ENCODE results near the gene FGF21. TPM values are rescaled to one million over a fixed set of nuclear protein-coding genes. Genes with fewer than 3 reads are reported as not detected.

The FGF21 gene
- total RNA-seq, 1 donor from 2014 or later: not detected

DNA sequence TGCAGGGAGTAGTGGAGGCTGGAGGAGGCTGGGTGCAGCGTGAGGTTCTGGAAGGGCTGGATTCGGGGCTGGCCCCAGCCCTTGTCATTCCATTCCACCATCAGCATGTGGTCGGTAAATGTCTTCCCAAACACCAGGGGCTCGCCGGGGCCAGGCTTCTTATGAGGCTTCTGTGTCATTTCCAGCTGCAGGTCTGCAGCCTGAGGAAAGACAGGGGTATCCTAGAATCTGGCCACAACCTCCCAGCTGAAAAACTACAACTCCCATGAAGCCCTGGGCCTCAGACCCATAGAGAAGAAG, 51.1 kb downstream of the FGF21 start:
- H3K4me3 Mint-ChIP-seq (ENCODE audit: low read depth): peak overlapping the region; percentile 58
- TF ChIP-seq, protein P1, sequence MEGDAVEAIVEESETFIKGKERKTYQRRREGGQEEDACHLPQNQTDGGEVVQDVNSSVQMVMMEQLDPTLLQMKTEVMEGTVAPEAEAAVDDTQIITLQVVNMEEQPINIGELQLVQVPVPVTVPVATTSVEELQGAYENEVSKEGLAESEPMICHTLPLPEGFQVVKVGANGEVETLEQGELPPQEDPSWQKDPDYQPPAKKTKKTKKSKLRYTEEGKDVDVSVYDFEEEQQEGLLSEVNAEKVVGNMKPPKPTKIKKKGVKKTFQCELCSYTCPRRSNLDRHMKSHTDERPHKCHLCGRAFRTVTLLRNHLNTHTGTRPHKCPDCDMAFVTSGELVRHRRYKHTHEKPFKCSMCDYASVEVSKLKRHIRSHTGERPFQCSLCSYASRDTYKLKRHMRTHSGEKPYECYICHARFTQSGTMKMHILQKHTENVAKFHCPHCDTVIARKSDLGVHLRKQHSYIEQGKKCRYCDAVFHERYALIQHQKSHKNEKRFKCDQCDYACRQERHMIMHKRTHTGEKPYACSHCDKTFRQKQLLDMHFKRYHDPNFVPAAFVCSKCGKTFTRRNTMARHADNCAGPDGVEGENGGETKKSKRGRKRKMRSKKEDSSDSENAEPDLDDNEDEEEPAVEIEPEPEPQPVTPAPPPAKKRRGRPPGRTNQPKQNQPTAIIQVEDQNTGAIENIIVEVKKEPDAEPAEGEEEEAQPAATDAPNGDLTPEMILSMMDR (IDR thresholded peaks at IDR 0.05; ENCODE audit: unreplicated experiment): no peak

GRCh38 chr19:48806818-48807589, 51.7 kb downstream of the FGF21 start:
- Mint-ChIP-seq H3K36me3 (ENCODE audit: insufficient read depth) (no peaks in the 10 kb centered on the region), H3K4me1 (ENCODE audit: low read depth) (peaks cover 31% of the 10 kb centered on the region), H3K27me3 (no peaks in the 10 kb centered on the region), H3K9me3 (ENCODE audit: low read depth) (no peaks in the 10 kb centered on the region), H3K27ac (peak overlapping the region; percentile 97), H3K4me3 (ENCODE audit: low read depth) (peak overlapping the region; percentile 58)
- peak; percentile 52 for DNase-seq (ENCODE audit: low spot score, unreplicated experiment)
- TF ChIP-seq, protein P1 (IDR thresholded peaks at IDR 0.05; ENCODE audit: unreplicated experiment): no peak

More for the DNA sequence above, 51.1 kb downstream of the FGF21 start:
- DNase-seq (ENCODE audit: low spot score, unreplicated experiment): no peak
- Mint-ChIP-seq H3K36me3 (ENCODE audit: insufficient read depth) (no peaks in the 10 kb centered on the region), H3K27me3 (no peaks in the 10 kb centered on the region), H3K4me1 (ENCODE audit: low read depth) (peaks cover 31% of the 10 kb centered on the region), H3K27ac (peak overlapping the region; percentile 97), H3K9me3 (ENCODE audit: low read depth) (no peaks in the 10 kb centered on the region)

GRCh38 chr19:48807590-48808308, 52.4 kb downstream of the FGF21 start:
- no peak for DNase-seq (ENCODE audit: low spot score, unreplicated experiment)
- H3K4me3 Mint-ChIP-seq (ENCODE audit: low read depth): peak overlapping the region; percentile 58
- TF ChIP-seq, protein P1 (IDR thresholded peaks at IDR 0.05; ENCODE audit: unreplicated experiment): no peak
- H3K36me3 Mint-ChIP-seq (ENCODE audit: insufficient read depth): no peaks in the 10 kb centered on the region
- H3K27ac Mint-ChIP-seq: peak overlapping the region; percentile 97
- H3K4me1 Mint-ChIP-seq (ENCODE audit: low read depth): peaks cover 36% of the 10 kb centered on the region
- no peaks in the 10 kb centered on the region for H3K27me3 Mint-ChIP-seq
- H3K9me3 Mint-ChIP-seq (ENCODE audit: low read depth): no peaks in the 10 kb centered on the region

Other genes starting within 250 kb of the FGF21 start
- 11.4 and 12.7 TPM in 2 replicates for gene LMTK3, start 243.7 kb upstream of the FGF21 start, total RNA-seq
- gene SULT2B1, start 203.4 kb upstream of the FGF21 start, total RNA-seq: not detected in 2 replicates
- not detected in 2 replicates for gene SPACA4, start 148.8 kb upstream of the FGF21 start, total RNA-seq
- gene FAM83E, start 140.4 kb upstream of the FGF21 start, total RNA-seq: 3.8 and 4.3 TPM in 2 replicates
- 1,379 and 1,392 TPM in 2 replicates for gene RPL18, start 136.3 kb upstream of the FGF21 start, total RNA-seq
- 137 and 138 TPM in 2 replicates for gene SPHK2, start 136.0 kb upstream of the FGF21 start, total RNA-seq
- 5.1 and 5.3 TPM in 2 replicates for gene DBP, start 118.1 kb upstream of the FGF21 start, total RNA-seq
- gene CA11, start 109.3 kb upstream of the FGF21 start, total RNA-seq: 8.9 and 9.6 TPM in 2 replicates
- 0.91 and 1.0 TPM in 2 replicates for gene NTN5, start 82.5 kb upstream of the FGF21 start, total RNA-seq
- gene FUT2, start 59.6 kb upstream of the FGF21 start, total RNA-seq: 1.4 and 2.4 TPM in 2 replicates
- gene MAMSTR, start 35.8 kb upstream of the FGF21 start, total RNA-seq: 2.0 and 2.1 TPM in 2 replicates
- gene RASIP1, start 14.9 kb upstream of the FGF21 start, total RNA-seq: 1.9 and 2.4 TPM in 2 replicates
- gene IZUMO1, start 8.6 kb upstream of the FGF21 start, total RNA-seq: 0.55 and 1.0 TPM in 2 replicates
- 5.4 and 6.9 TPM in 2 replicates for gene FUT1, start 2.9 kb upstream of the FGF21 start, total RNA-seq
- gene BCAT2, start 55.5 kb downstream of the FGF21 start, total RNA-seq: 61.0 and 70.0 TPM in 2 replicates
- gene HSD17B14, start 81.0 kb downstream of the FGF21 start, total RNA-seq: 20.5 and 22.1 TPM in 2 replicates
- 8.5 and 11.7 TPM in 2 replicates for gene PLEKHA4, start 113.1 kb downstream of the FGF21 start, total RNA-seq
- gene PPP1R15A, start 116.9 kb downstream of the FGF21 start, total RNA-seq: 44.5 and 48.9 TPM in 2 replicates
- gene TULP2, start 143.2 kb downstream of the FGF21 start, total RNA-seq: 0.46 TPM in 1 of 2 replicates, not detected in the other
- gene NUCB1, start 144.8 kb downstream of the FGF21 start, total RNA-seq: 149 and 165 TPM in 2 replicates
- 1.1 and 1.8 TPM in 2 replicates for gene DHDH, start 178.2 kb downstream of the FGF21 start, total RNA-seq
- 141 and 153 TPM in 2 replicates for gene BAX, start 199.4 kb downstream of the FGF21 start, total RNA-seq
- gene FTL, start 209.8 kb downstream of the FGF21 start, total RNA-seq: 2,544 and 2,716 TPM in 2 replicates
- 57.4 and 65.8 TPM in 2 replicates for gene GYS1, start 237.8 kb downstream of the FGF21 start, total RNA-seq
- 81.5 and 83.0 TPM in 2 replicates for gene RUVBL2, start 238.4 kb downstream of the FGF21 start, total RNA-seq